Measurements from ENCODE around the gene PPM1D.

DNA sequence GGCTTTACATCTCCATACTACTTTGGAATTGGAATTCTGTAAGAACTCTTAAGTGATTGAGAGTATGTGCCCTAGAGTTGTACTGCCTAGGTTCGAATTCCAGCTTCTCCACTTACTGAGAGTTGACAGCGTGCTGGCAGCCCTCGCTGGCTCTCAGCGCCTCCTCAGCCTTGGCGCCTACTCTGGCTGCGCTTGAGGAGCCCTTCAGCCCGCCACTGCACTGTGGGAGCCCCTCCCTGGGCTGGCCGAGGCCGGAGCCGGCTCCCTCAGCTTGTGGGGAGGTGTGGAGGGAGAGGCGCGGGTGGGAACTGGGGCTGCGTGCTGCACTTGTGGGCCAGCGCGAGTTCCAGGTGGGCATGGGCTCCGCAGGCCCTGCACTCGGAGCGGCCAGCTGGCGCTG is 13.3 kb downstream of the PPM1D start:
- TF ChIP-seq EZH2 (IDR thresholded peaks at IDR 0.05; ENCODE audit: insufficient read depth, poor library complexity, severe bottlenecking) = no peak
- TF ChIP-seq EZH2phosphoT487 (IDR thresholded peaks at IDR 0.05; ENCODE audit: insufficient read depth, low read depth) = no peak
